Naive thymus-derived CD4-positive, alpha-beta T cell (primary cell): ENCODE measurements around the gene CIAPIN1. TPM values are rescaled to one million over a fixed set of nuclear protein-coding genes. Genes with fewer than 3 reads are reported as not detected.

ENCODE experiments used
- ATAC-seq: fragments of 150-1000 bp; cut with Tn5 transposase; 2 replicates; pipeline ENCODE4 v1.10.0; 2021; ENCODE audit warnings: mild to moderate bottlenecking, moderate library complexity
- CTCF ChIA-PET: fragments of 350-600 bp; sonication (Branson Sonifier 250); formaldehyde crosslinking; loops from one replicate; lab custom pipeline; 2021; ENCODE audit warnings: antibody characterized with exemption; lab: Charles Lee
- POLR2A ChIA-PET: fragments of 350-600 bp; sonication (Branson Sonifier 250); formaldehyde crosslinking; loops from one replicate; lab custom pipeline; 2021; ENCODE audit warnings: antibody characterized with exemption, inconsistent platforms; lab: Charles Lee
- DNase-seq, 9 donors: peaks; one replicate each; pipeline versions ENCODE4 v3.0.0 to v3.0.0-alpha.2; 2020 to 2022; ENCODE audit warnings: mixed read lengths in 1 of 9
- H3K27ac ChIP-seq: one replicate; pipeline ENCODE4 v1.7.0; 2013; ENCODE audit warnings: mild to moderate bottlenecking, low read depth, low read length, moderate library complexity
- H3K27me3 ChIP-seq, 2 donors: one replicate each; pipeline ENCODE4 v1.7.0; 2013; ENCODE audit warnings: low read length in 2 of 2, mild to moderate bottlenecking in 2 of 2, moderate library complexity in 2 of 2; ENCODE audit not compliant: control insufficient read depth in 2 of 2, insufficient read depth in 2 of 2
- H3K36me3 ChIP-seq, 3 experiments: 1 replicate in 2 of 3; 2 replicates in 1 of 3; pipeline ENCODE4 v1.7.0; 2013; ENCODE audit warnings: low read length in 3 of 3, mild to moderate bottlenecking in 3 of 3, moderate library complexity in 1 of 3; ENCODE audit not compliant: insufficient read depth in 3 of 3, control insufficient read depth in 2 of 3
- H3K4me1 ChIP-seq, 2 donors: one replicate each; pipeline ENCODE4 v1.7.0; 2013; ENCODE audit warnings: low read length in 2 of 2, mild to moderate bottlenecking in 2 of 2, moderate library complexity in 1 of 2; ENCODE audit not compliant: control insufficient read depth in 2 of 2, insufficient read depth in 2 of 2
- H3K4me3 ChIP-seq: 2 replicates; pipeline ENCODE4 v1.7.0; 2013; ENCODE audit warnings: mild to moderate bottlenecking, low read length
- H3K9me3 ChIP-seq, 3 experiments: 1 replicate in 2 of 3; 2 replicates in 1 of 3; pipeline ENCODE4 v1.7.0; 2013; ENCODE audit warnings: low read length in 3 of 3; ENCODE audit not compliant: control insufficient read depth in 2 of 3
- H3K27ac Mint-ChIP-seq, 9 donors: one replicate each; pipeline ENCODE4 v1.8.0; 2020 to 2022; ENCODE audit warnings: mixed read lengths in 9 of 9, mild to moderate bottlenecking in 8 of 9, moderate library complexity in 5 of 9, inconsistent platforms in 2 of 9
- H3K27me3 Mint-ChIP-seq, 5 donors: one replicate each; pipeline ENCODE4 v1.8.0; 2021 to 2022; ENCODE audit warnings: mixed read lengths in 5 of 5, mild to moderate bottlenecking in 1 of 5
- H3K36me3 Mint-ChIP-seq, 5 donors: one replicate each; pipeline ENCODE4 v1.8.0; 2020 to 2022; ENCODE audit warnings: mixed read lengths in 5 of 5, mild to moderate bottlenecking in 3 of 5, inconsistent platforms in 1 of 5
- H3K4me1 Mint-ChIP-seq, 7 donors: one replicate each; pipeline ENCODE4 v1.8.0; 2020 to 2022; ENCODE audit warnings: mixed read lengths in 7 of 7, mild to moderate bottlenecking in 3 of 7, inconsistent platforms in 1 of 7
- H3K4me3 Mint-ChIP-seq, 10 donors: one replicate each; pipeline ENCODE4 v1.8.0; 2020 to 2022; ENCODE audit warnings: mild to moderate bottlenecking in 10 of 10, mixed read lengths in 10 of 10, moderate library complexity in 6 of 10, inconsistent platforms in 2 of 10
- H3K9me3 Mint-ChIP-seq, 11 donors: one replicate each; pipeline ENCODE4 v1.8.0; 2020 to 2022; ENCODE audit warnings: mixed read lengths in 11 of 11, mild to moderate bottlenecking in 4 of 11, inconsistent platforms in 1 of 11, moderate library complexity in 1 of 11
- intact Hi-C, 2 donors: fragments of 100-400 bp; cut with micrococcal nuclease; formaldehyde crosslinking; loops; one replicate each; pipeline ENCODE4 v1.15.1; 2023
- polyA plus RNA-seq, 2 donors: library from polyadenylated mRNA; unstranded; fragments of 300-500 nt; fragmentation: Illumina TruSeq; gene quantifications; one replicate each; pipeline ENCODE4 v1.2.3, GENCODE V29; 2021
- total RNA-seq, 6 experiments: library from RNA in 5 of 6; stranded (reverse) in 5 of 6; gene quantifications; 1 replicate in 5 of 6; 2 replicates in 1 of 6; pipeline ENCODE4 v1.2.3 and lab custom pipeline; 2021 to 2026

The CIAPIN1 gene
- total RNA-seq (10 to 100 TPM; 33.6 to 52.8 (median 35.8) TPM), polyA plus RNA-seq (100 to 1,000 TPM in 1 of 2 donors, 10 to 100 TPM in 1; 65.2 to 119 TPM), total RNA-seq (lab: John Stamatoyannopoulos, UW) (21.8 reads per million, percentile 52 among the genes with 10 or more reads in this experiment)

DNA sequence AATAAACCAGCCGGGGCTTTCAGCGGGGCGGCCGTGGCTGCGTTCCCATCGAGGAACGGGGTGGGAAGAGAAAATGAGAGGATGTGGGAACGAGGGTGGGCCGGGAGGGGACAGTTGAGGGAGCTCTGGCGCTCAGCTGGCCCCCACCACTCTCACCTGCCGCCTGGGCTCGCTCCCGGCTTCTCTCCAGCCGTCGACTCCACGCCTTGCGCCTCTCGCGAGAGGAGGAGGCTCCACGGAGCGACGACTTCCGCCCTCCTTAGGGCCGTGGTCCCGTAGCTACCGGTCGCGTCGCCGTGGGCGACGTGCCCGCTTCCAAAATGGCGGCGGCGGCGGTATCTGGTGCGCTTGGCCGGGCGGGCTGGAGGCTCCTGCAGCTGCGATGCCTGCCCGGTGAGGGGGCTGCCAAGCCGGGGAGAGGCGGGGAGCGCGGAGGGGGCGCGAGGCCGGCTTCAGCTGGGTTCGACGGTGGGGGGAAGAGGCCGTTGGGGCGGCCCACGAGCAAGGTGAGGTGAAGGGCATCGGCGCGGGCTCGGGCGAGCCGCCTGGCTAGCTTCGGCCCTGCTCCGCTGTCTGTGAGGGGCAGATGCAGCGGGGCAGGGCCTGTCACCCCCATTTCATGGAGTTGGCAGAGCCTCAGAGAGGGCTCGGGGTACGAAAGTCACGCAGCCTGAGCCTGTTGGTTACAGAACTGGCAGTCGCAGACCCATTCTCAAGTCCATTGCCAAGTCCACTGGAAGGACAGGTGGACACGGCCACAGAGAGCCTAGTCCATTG is at the start of gene CIAPIN1, which contains the start of gene COQ9:
TSS of gene CIAPIN1 (minus strand) at position 200 of the 777 bp plus-strand sequence. CDS start 6,457 bp downstream, outside the sequence.
TSS of gene COQ9 (plus strand) at position 294 of the 777 bp plus-strand sequence. CDS start at position 321, 27 bp downstream.
- peak within 1 kb of the TSS; percentile 90 to 97 (median 92) for H3K4me3 Mint-ChIP-seq
- peaks cover 7 to 17% of the 10 kb centered on the region in 2 donors for H3K4me1 ChIP-seq
- peak within 1 kb of the TSS; percentile 75 to 96 (median 90) for H3K27ac Mint-ChIP-seq
- ATAC-seq (peak; percentile 99), DNase-seq (peak; percentile 83 to 94 (median 88))
- peak within 1 kb of the TSS; percentile 87 for H3K27ac ChIP-seq
- H3K27me3 Mint-ChIP-seq = no peaks in the 10 kb centered on the region
- intact Hi-C loops = loop anchor here (1.0 to 10.0 kb wide), 14 partner anchors 13 to 1183 kb away; partner anchors contain the start of genes KATNB1 (in 2 of the 2), POLR2C (in 2 of the 2), PSME3IP1 (in 2 of the 2) and RSPRY1 (in 2 of the 2)
- peaks cover 0 to 2% (median 0%) of the 10 kb centered on the region in 11 donors for H3K9me3 Mint-ChIP-seq
- POLR2A ChIA-PET = interaction anchor here (0.6 to 6.4 kb wide), 22 partner anchors 9 to 288 kb away, joined by 3 to 95 read pairs (median 6); partner anchors contain the start of genes ADGRG5, ARL2BP, DOK4 and KATNB1
- H3K4me1 Mint-ChIP-seq = peaks cover 15 to 64% (median 45%) of the 10 kb centered on the region in 7 donors
- no peaks in the 10 kb centered on the region for H3K9me3 ChIP-seq
- no peaks in the 10 kb centered on the region for H3K27me3 ChIP-seq
- peaks cover 0 to 24% (median 3%) of the 10 kb centered on the region in 3 experiments for H3K36me3 ChIP-seq
- peak within 1 kb of the TSS; percentile 84 for H3K4me3 ChIP-seq
- CTCF ChIA-PET = interaction anchor here (0.5 to 3.1 kb wide), 6 partner anchors 12 to 147 kb away, joined by 3 to 22 read pairs (median 6); partner anchors contain the start of gene POLR2C
- H3K36me3 Mint-ChIP-seq = peaks cover 4 to 9% (median 5%) of the 10 kb centered on the region in 5 donors

- ChIA-PET POLR2A (no interaction called here), CTCF (no interaction called here)
- Histone ChIP-seq H3K27ac (no peak overlapping the region), H3K36me3 (no peaks in the 10 kb centered on the region), H3K4me3 (no peak overlapping the region), H3K27me3 (peaks cover 0 to 4% of the 10 kb centered on the region in 2 donors), H3K4me1 (no peaks in the 10 kb centered on the region), H3K9me3 (no peaks in the 10 kb centered on the region)
- Mint-ChIP-seq H3K9me3 (no peaks in the 10 kb centered on the region), H3K4me1 (no peaks in the 10 kb centered on the region), H3K4me3 (no peak overlapping the region), H3K27me3 (peaks cover 0 to 28% (median 0%) of the 10 kb centered on the region in 5 donors), H3K36me3 (no peaks in the 10 kb centered on the region), H3K27ac (no peak overlapping the region)
- ATAC-seq (no peak), DNase-seq (no peak)
- intact Hi-C loops = no loop called here
Observed at GRCh38 chr16:57493767-57494166, 46.6 kb upstream of the CIAPIN1 start.

DNA sequence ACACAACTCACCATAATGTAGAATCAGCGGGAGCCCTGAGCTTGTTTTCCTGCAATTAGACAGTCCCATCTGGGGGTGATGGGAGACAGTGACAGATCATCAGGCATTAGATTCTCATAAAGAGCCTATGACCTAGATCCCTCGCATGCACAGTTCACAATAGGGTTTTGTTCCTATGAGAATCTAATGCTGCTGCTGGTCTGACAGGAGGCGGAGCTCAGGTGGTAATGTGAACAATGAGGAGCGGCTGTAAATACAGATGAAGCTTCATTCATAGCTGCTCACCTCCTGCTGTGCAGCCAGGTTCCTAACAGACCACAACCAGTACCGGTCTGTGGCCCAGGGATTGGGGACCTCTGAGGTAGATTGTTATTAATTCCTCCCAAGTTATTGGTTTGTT is 42.0 kb upstream of the CIAPIN1 start:
- no peaks in the 10 kb centered on the region for H3K36me3 Mint-ChIP-seq
- no peak overlapping the region for H3K4me3 Mint-ChIP-seq
- no peak for DNase-seq
- Histone ChIP-seq H3K36me3 (no peaks in the 10 kb centered on the region), H3K27ac (no peak overlapping the region), H3K4me3 (no peak overlapping the region), H3K4me1 (peaks cover 9 to 17% of the 10 kb centered on the region in 2 donors), H3K9me3 (no peaks in the 10 kb centered on the region), H3K27me3 (no peaks in the 10 kb centered on the region)
- no peak for ATAC-seq
- H3K27me3 Mint-ChIP-seq = peaks cover 0 to 34% (median 0%) of the 10 kb centered on the region in 5 donors
- intact Hi-C loops = no loop called here
- H3K27ac Mint-ChIP-seq = no peak overlapping the region
- ChIA-PET POLR2A (no interaction called here), CTCF (interaction anchor here (1.3 kb wide), 1 partner anchor 70 kb away, joined by 4 read pairs; no protein-coding TSS in a partner anchor)
- H3K9me3 Mint-ChIP-seq = no peaks in the 10 kb centered on the region
- peaks cover 11 to 30% (median 19%) of the 10 kb centered on the region in 7 donors for H3K4me1 Mint-ChIP-seq

DNA sequence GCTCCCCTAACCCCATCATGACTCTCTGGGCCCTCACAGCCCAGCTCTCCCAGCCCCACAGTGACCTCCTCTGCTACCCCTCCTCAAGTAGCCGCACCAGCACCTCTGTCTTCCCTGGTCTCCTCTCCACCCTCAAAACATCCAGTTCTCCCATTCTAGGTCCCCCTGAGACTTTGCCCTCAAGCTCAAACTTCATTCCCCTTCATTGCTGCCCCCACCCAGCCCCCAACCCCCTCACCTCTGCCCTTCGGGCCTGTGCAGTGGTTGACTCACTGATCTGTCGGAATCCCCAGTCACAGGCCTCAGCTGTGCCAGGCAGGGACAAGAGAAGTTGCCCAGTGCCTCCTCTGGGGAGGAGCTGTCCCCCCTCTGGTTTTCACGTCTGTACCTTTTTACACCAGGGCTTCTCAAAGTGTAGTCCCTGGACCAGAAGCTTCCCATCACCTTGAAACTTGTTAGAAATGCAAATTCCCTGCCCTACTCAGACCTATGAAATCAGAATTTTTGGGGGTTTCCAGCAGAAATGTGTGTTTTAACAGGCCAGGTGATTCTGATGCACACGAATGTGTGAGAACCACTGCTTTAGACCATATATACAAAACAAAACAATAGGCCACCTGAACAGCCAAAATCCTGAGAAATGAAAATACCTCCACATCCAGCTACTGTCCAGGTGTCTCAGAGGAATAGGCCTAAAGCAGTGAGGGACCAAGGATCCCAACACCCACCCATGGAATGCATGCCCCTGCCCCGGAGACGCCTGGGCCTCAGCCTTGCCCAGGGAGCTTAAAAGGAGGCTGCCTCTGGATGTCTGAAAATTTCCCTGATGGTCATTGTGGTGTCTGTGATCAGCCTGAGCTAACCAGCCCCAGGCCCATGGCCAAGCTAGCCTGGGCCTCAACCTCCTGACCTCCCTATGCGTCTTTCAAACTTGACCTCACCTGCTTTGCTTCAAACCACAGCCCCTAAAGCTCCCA is 40.0 kb upstream of the CIAPIN1 start:
- DNase-seq = no peak
- Histone ChIP-seq H3K9me3 (no peaks in the 10 kb centered on the region), H3K36me3 (no peaks in the 10 kb centered on the region), H3K27me3 (no peaks in the 10 kb centered on the region), H3K27ac (peak overlapping the region; percentile 26), H3K4me1 (peaks cover 9 to 17% of the 10 kb centered on the region in 2 donors), H3K4me3 (peak overlapping the region; percentile 44)
- H3K9me3 Mint-ChIP-seq = no peaks in the 10 kb centered on the region
- peak overlapping the region; percentile 64 to 97 (median 78) for H3K4me3 Mint-ChIP-seq
- ChIA-PET POLR2A (interaction anchor here (0.7 to 1.9 kb wide), 5 partner anchors 16 to 206 kb away, joined by 3 to 9 read pairs (median 5); partner anchors contain the start of genes CCDC102A, CIAPIN1, COQ9 and POLR2C), CTCF (interaction anchor here (0.6 to 2.4 kb wide), 6 partner anchors 15 to 184 kb away, joined by 3 to 12 read pairs (median 4); partner anchors contain the start of gene CCDC102A)
- H3K27me3 Mint-ChIP-seq = peaks cover 0 to 25% (median 0%) of the 10 kb centered on the region in 5 donors
- no peak for ATAC-seq
- intact Hi-C loops = loop anchor here (1.0 kb wide), 6 partner anchors 11 to 203 kb away; partner anchors contain the start of genes CCDC102A (in 2 of the 2), CIAPIN1 (in 1 of the 2), COQ9 (in 1 of the 2) and PLLP (in 1 of the 2)
- peak overlapping the region in 8 of 9 donors; percentile 36 to 67 (median 51) for H3K27ac Mint-ChIP-seq
- H3K36me3 Mint-ChIP-seq = no peaks in the 10 kb centered on the region
- H3K4me1 Mint-ChIP-seq = peaks cover 11 to 30% (median 19%) of the 10 kb centered on the region in 7 donors

DNA sequence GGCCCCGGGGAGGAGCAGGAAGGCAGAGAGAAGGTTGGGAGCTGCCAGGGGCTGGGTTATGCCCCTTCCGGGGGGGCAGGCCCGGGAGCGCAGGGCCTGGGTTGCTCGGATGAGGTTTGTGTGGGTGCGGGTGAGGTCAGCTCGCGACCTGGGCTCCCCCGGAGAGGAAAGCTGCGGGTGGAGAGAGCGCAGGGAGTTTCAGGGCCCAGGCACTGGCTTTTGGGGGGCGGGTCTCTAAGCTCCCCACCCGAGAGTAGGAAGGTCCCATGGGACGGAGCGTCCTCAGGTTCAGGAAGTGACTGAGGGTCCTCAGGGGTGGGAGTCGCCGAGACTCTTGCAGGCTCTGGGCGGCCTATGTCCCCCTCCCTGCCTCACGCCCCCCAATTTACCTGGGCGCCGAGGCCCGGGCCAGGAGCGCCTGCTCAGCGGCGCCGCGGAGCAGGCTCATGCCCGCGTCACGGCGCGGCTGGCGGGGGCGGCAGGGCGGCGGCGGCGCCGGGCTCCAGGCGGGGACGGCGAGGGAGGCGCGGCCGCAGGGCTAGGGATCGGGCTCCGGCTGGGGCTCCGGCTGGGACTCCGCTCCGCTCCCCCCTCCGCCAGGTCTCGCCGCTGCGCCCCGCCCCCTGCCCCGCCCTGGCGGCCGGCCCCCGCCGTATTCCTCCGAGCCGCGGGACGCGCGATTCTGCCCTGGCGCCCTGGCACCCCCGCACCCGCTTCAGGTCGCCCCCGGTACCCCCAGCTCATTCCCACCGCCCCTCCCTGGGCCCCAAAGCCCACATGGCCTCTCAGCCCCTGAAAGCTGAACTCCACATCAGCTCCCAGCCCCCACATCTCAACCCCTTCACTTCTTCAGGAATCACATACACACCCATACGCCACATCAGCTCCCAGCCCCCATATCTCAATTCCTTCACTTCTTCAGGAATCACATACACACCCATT is 39.0 kb upstream of the CIAPIN1 start, which contains the start of gene DOK4:
TSS of gene DOK4 (minus strand) at position 578 of the 942 bp plus-strand sequence. CDS start 6,986 bp downstream, outside the sequence.
- peak within 1 kb of the TSS; percentile 82 to 97 (median 87) for H3K4me3 Mint-ChIP-seq
- Histone ChIP-seq H3K9me3 (no peaks in the 10 kb centered on the region), H3K4me1 (peaks cover 9 to 17% of the 10 kb centered on the region in 2 donors), H3K27ac (peak within 1 kb of the TSS; percentile 64), H3K36me3 (no peaks in the 10 kb centered on the region), H3K4me3 (peak within 1 kb of the TSS; percentile 59), H3K27me3 (no peaks in the 10 kb centered on the region)
- peaks cover 0 to 19% (median 0%) of the 10 kb centered on the region in 5 donors for H3K27me3 Mint-ChIP-seq
- H3K27ac Mint-ChIP-seq = peak within 1 kb of the TSS in 8 of 9 donors; percentile 36 to 86 (median 54)
- ATAC-seq (peak; percentile 97), DNase-seq (peak; percentile 47 to 87 (median 65))
- no peaks in the 10 kb centered on the region for H3K9me3 Mint-ChIP-seq
- ChIA-PET CTCF (interaction anchor here (0.5 to 2.7 kb wide), 7 partner anchors 9 to 67 kb away, joined by 3 to 12 read pairs (median 4); partner anchors contain the start of gene CCDC102A), POLR2A (interaction anchor here (0.6 to 1.9 kb wide), 6 partner anchors 13 to 207 kb away, joined by 3 to 9 read pairs (median 6); partner anchors contain the start of genes CCDC102A, CIAPIN1, COQ9 and POLR2C)
- no peaks in the 10 kb centered on the region for H3K36me3 Mint-ChIP-seq
- H3K4me1 Mint-ChIP-seq = peaks cover 11 to 30% (median 19%) of the 10 kb centered on the region in 7 donors
- intact Hi-C loops = loop anchor here (1.0 kb wide), 6 partner anchors 10 to 202 kb away; partner anchors contain the start of genes CCDC102A (in 2 of the 2), CIAPIN1 (in 1 of the 2), COQ9 (in 1 of the 2) and PLLP (in 1 of the 2)
